CD14-positive monocyte (primary cell): ENCODE results near the gene DHX57. TPM values are rescaled to one million over a fixed set of nuclear protein-coding genes. Genes with fewer than 3 reads are reported as not detected.

Experiments used
- DNase-seq, 3 donors: peaks; one replicate each; pipeline ENCODE4 v3.0.0-alpha.2; 2011 to 2022
- H2AFZ ChIP-seq: 2 replicates; pipeline ENCODE4 v1.6.0; 2012; ENCODE audit warnings: mild to moderate bottlenecking, low read depth, low read length, inconsistent platforms; ENCODE audit not compliant: insufficient read depth, poor library complexity, severe bottlenecking
- H3K27ac ChIP-seq, 2 donors: 1 replicate in 1 of 2; 2 replicates in 1 of 2; pipeline ENCODE4 v1.5.1; 2012 to 2013; ENCODE audit warnings: low read length in 2 of 2, control low read depth in 1 of 2, inconsistent platforms in 1 of 2, low read depth in 1 of 2, mild to moderate bottlenecking in 1 of 2
- H3K27me3 ChIP-seq, 2 donors: one replicate each; pipeline versions ENCODE4 v1.6.0 to v1.6.1; 2011 to 2013; ENCODE audit warnings: low read length in 2 of 2; ENCODE audit not compliant: control insufficient read depth in 2 of 2, insufficient read depth in 2 of 2
- H3K36me3 ChIP-seq, 2 donors: replicated peaks in 1 of 2; 1 replicate in 1 of 2; 2 replicates in 1 of 2; pipeline versions ENCODE4 v1.5.1 to v1.6.1; 2012 to 2013; ENCODE audit warnings: low read length in 2 of 2, control low read depth in 1 of 2, inconsistent platforms in 1 of 2, mild to moderate bottlenecking in 1 of 2; ENCODE audit not compliant: insufficient read depth in 2 of 2, control insufficient read depth in 1 of 2
- H3K4me1 ChIP-seq, 2 donors: 1 replicate in 1 of 2; 2 replicates in 1 of 2; pipeline versions ENCODE4 v1.5.1 to v1.6.1; 2012 to 2013; ENCODE audit warnings: low read length in 2 of 2, control low read depth in 1 of 2, inconsistent platforms in 1 of 2, mild to moderate bottlenecking in 1 of 2, moderate library complexity in 1 of 2; ENCODE audit not compliant: insufficient read depth in 2 of 2, control insufficient read depth in 1 of 2
- H3K4me2 ChIP-seq: replicated peaks from 2 replicates; pipeline ENCODE3; 2012; ENCODE audit warnings: low read length, moderate library complexity, mild to moderate bottlenecking; ENCODE audit not compliant: poor library complexity, severe bottlenecking; ENCODE audit errors: extremely low read depth
- H3K4me3 ChIP-seq, 3 experiments: fragments of 200-600 bp in 1 of 3; sonication (generic) in 1 of 3; replicated peaks in 1 of 3; 1 replicate in 2 of 3; 2 replicates in 1 of 3; pipeline ENCODE4 v1.5.1; 2011 to 2013; ENCODE audit warnings: low read length in 3 of 3, mild to moderate bottlenecking in 3 of 3, control low read depth in 2 of 3, low read depth in 2 of 3, inconsistent platforms in 1 of 3, moderate library complexity in 1 of 3
- H3K79me2 ChIP-seq: 2 replicates; pipeline ENCODE4 v1.6.0; 2012; ENCODE audit warnings: mild to moderate bottlenecking, control low read depth, inconsistent platforms, low read length, moderate library complexity; ENCODE audit not compliant: insufficient read depth
- H3K9ac ChIP-seq: 2 replicates; pipeline ENCODE4 v1.6.0; 2017; ENCODE audit warnings: low read length, mild to moderate bottlenecking; ENCODE audit not compliant: insufficient read depth, poor library complexity, severe bottlenecking
- H3K9me3 ChIP-seq, 2 donors: replicated peaks in 1 of 2; 1 replicate in 1 of 2; 2 replicates in 1 of 2; pipeline versions ENCODE4 v1.5.1 to v1.6.1; 2012 to 2013; ENCODE audit warnings: low read length in 2 of 2, control low read depth in 1 of 2; ENCODE audit not compliant: control insufficient read depth in 1 of 2, insufficient read depth in 1 of 2
- H4K20me1 ChIP-seq: 2 replicates; pipeline ENCODE4 v1.6.0; 2012; ENCODE audit warnings: mild to moderate bottlenecking, low read length, control low read depth, moderate library complexity; ENCODE audit not compliant: insufficient read depth
- H3K27ac Mint-ChIP-seq, 7 donors: one replicate each; pipeline ENCODE4 v1.8.0; 2020; ENCODE audit warnings: mild to moderate bottlenecking in 7 of 7, mixed read lengths in 7 of 7, moderate library complexity in 6 of 7, inconsistent platforms in 2 of 7
- H3K27me3 Mint-ChIP-seq, 3 donors: one replicate each; pipeline ENCODE4 v1.8.0; 2021 to 2022; ENCODE audit warnings: low read depth in 3 of 3, mild to moderate bottlenecking in 3 of 3, mixed read lengths in 3 of 3, moderate library complexity in 3 of 3, inconsistent platforms in 1 of 3
- H3K36me3 Mint-ChIP-seq, 2 donors: one replicate each; pipeline ENCODE4 v1.8.0; 2020; ENCODE audit warnings: mixed read lengths in 2 of 2, inconsistent platforms in 1 of 2, mild to moderate bottlenecking in 1 of 2
- H3K4me1 Mint-ChIP-seq: one replicate; pipeline ENCODE4 v1.8.0; 2020; ENCODE audit warnings: mild to moderate bottlenecking, mixed read lengths
- H3K4me3 Mint-ChIP-seq, 2 donors: one replicate each; pipeline ENCODE4 v1.8.0; 2020; ENCODE audit warnings: mild to moderate bottlenecking in 2 of 2, mixed read lengths in 2 of 2, moderate library complexity in 1 of 2
- H3K9me3 Mint-ChIP-seq, 7 donors: one replicate each; pipeline ENCODE4 v1.8.0; 2020 to 2022; ENCODE audit warnings: mixed read lengths in 7 of 7, mild to moderate bottlenecking in 6 of 7, moderate library complexity in 6 of 7, inconsistent platforms in 2 of 7
- WGBS: methylation state at CpG from one replicate; pipeline ENCODE4 v1.1.5; 2013; ENCODE audit warnings: missing lambda C conversion rate; ENCODE audit not compliant: insufficient coverage; 5-methylcytosine and 5-hydroxymethylcytosine counted together
- intact Hi-C, 2 donors: fragments of 100-400 bp; cut with micrococcal nuclease; formaldehyde crosslinking; loops; one replicate each; pipeline versions ENCODE4 v1.15.0 to v1.15.1; 2023
- polyA plus RNA-seq, 3 donors: library from polyadenylated mRNA; depleted of rRNA in 1 of 3; unstranded in 2 of 3; stranded (reverse) in 1 of 3; fragments of 300-500 nt in 2 of 3; fragments of >200 nt in 1 of 3; fragmentation: Illumina TruSeq in 2 of 3; gene quantifications; 1 replicate in 2 of 3; 2 replicates in 1 of 3; pipeline ENCODE4 v1.2.3, GENCODE V29; 2012 to 2021
- TF ChIP-seq, protein P1 (sequence below): fragments of 200-600 bp; IDR thresholded peaks from one replicate; pipeline ENCODE4 v1.8.0; 2022; ENCODE audit warnings: antibody characterized with exemption, mild to moderate bottlenecking

Gene DHX57
- polyA plus RNA-seq, 3 donors, result 7.7 to 13.4 (median 12.9) TPM

GRCh38 chr2:38907242-38907641 lies 31.5 kb upstream of the DHX57 start:
- intact Hi-C loops, result no loop called here
- Histone ChIP-seq H3K4me2 (no peak overlapping the region), H4K20me1 (no peaks in the 10 kb centered on the region), H3K27ac (no peak overlapping the region), H2AFZ (peak overlapping the region; percentile 37), H3K4me1 (peaks cover 0 to 2% of the 10 kb centered on the region in 2 donors), H3K27me3 (no peaks in the 10 kb centered on the region), H3K9ac (no peak overlapping the region), H3K36me3 (no peaks in the 10 kb centered on the region), H3K4me3 (no peak overlapping the region), H3K9me3 (no peaks in the 10 kb centered on the region), H3K79me2 (no peaks in the 10 kb centered on the region)
- H3K27me3 Mint-ChIP-seq, result peaks cover 0 to 1% (median 0%) of the 10 kb centered on the region in 3 donors
- TF ChIP-seq, protein P1, sequence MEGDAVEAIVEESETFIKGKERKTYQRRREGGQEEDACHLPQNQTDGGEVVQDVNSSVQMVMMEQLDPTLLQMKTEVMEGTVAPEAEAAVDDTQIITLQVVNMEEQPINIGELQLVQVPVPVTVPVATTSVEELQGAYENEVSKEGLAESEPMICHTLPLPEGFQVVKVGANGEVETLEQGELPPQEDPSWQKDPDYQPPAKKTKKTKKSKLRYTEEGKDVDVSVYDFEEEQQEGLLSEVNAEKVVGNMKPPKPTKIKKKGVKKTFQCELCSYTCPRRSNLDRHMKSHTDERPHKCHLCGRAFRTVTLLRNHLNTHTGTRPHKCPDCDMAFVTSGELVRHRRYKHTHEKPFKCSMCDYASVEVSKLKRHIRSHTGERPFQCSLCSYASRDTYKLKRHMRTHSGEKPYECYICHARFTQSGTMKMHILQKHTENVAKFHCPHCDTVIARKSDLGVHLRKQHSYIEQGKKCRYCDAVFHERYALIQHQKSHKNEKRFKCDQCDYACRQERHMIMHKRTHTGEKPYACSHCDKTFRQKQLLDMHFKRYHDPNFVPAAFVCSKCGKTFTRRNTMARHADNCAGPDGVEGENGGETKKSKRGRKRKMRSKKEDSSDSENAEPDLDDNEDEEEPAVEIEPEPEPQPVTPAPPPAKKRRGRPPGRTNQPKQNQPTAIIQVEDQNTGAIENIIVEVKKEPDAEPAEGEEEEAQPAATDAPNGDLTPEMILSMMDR, result no peak
- H3K4me1 Mint-ChIP-seq, result peaks cover 6% of the 10 kb centered on the region
- H3K4me3 Mint-ChIP-seq, result no peak overlapping the region
- no peak overlapping the region for H3K27ac Mint-ChIP-seq
- H3K36me3 Mint-ChIP-seq, result no peaks in the 10 kb centered on the region
- WGBS, result 60% methylated on average over 1 of the region's 1 CpG
- DNase-seq, result no peak
- H3K9me3 Mint-ChIP-seq, result no peaks in the 10 kb centered on the region

- Histone ChIP-seq H3K4me2 (no peak overlapping the region), H2AFZ (peak overlapping the region; percentile 23), H4K20me1 (no peaks in the 10 kb centered on the region), H3K4me1 (peaks cover 0 to 2% of the 10 kb centered on the region in 2 donors), H3K79me2 (no peaks in the 10 kb centered on the region), H3K4me3 (no peak overlapping the region), H3K36me3 (no peaks in the 10 kb centered on the region), H3K9ac (no peak overlapping the region), H3K27ac (no peak overlapping the region), H3K9me3 (no peaks in the 10 kb centered on the region), H3K27me3 (no peaks in the 10 kb centered on the region)
- TF ChIP-seq, protein P1, result no peak
- H3K4me1 Mint-ChIP-seq, result peaks cover 4% of the 10 kb centered on the region
- intact Hi-C loops, result no loop called here
- no peak overlapping the region for H3K27ac Mint-ChIP-seq
- no peak for DNase-seq
- H3K9me3 Mint-ChIP-seq, result peaks cover 0 to 2% (median 0%) of the 10 kb centered on the region in 7 donors
- peaks cover 0 to 1% (median 0%) of the 10 kb centered on the region in 3 donors for H3K27me3 Mint-ChIP-seq
- no peak overlapping the region for H3K4me3 Mint-ChIP-seq
- no peaks in the 10 kb centered on the region for H3K36me3 Mint-ChIP-seq
- WGBS, result 100% methylated on average over 1 of the region's 2 CpGs
Observed at GRCh38 chr2:38905251-38905650, 29.5 kb upstream of the DHX57 start.
